Mucosa of stomach (tissue), 1 donor: ENCODE results near the gene ITPR1.

Experiments used
- H3K27me3 ChIP-seq: one replicate; pipeline ENCODE4 v1.7.0; 2013; ENCODE audit warnings: mild to moderate bottlenecking, low read length; ENCODE audit not compliant: control insufficient read depth, insufficient read depth
- H3K36me3 ChIP-seq: one replicate; pipeline ENCODE4 v1.7.0; 2013; ENCODE audit warnings: low read length; ENCODE audit not compliant: control insufficient read depth, insufficient read depth
- H3K4me1 ChIP-seq: one replicate; pipeline ENCODE4 v1.7.0; 2013; ENCODE audit warnings: mild to moderate bottlenecking, low read length; ENCODE audit not compliant: control insufficient read depth, insufficient read depth
- H3K4me3 ChIP-seq: one replicate; pipeline ENCODE4 v1.7.0; 2013; ENCODE audit warnings: low read length
- H3K9ac ChIP-seq: one replicate; pipeline ENCODE4 v1.7.0; 2013; ENCODE audit warnings: mild to moderate bottlenecking, low read length, moderate library complexity
- H3K9me3 ChIP-seq: one replicate; pipeline ENCODE4 v1.7.0; 2013; ENCODE audit warnings: mild to moderate bottlenecking, low read length, moderate library complexity; ENCODE audit not compliant: control insufficient read depth
- donor health status: Pancreatic carcinoma.

The ITPR1 gene

DNA sequence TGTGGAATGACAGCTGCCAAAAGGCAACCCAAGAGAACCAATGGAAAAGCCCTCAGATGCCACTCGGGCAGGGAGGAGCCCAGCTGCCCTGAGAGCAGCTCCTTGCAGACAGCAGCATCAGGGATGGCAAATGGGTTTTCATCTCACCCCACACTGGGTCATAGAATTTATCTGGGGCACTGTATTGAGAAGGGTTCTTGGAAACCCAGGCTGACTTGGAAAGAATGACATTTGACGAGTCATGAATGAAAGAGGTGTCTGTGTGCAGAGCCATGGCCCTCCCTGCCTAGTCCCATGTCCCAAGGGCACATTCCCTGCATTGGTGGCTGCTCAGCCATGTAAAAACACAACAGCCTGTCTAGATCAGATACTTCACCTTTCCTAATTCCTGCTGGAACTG lies 328.2 kb downstream of the ITPR1 start:
- Histone ChIP-seq H3K4me1 (peaks cover 21% of the 10 kb centered on the region), H3K9ac (no peak overlapping the region), H3K4me3 (no peak overlapping the region), H3K27me3 (no peaks in the 10 kb centered on the region), H3K9me3 (no peaks in the 10 kb centered on the region), H3K36me3 (no peaks in the 10 kb centered on the region)

- Histone ChIP-seq H3K4me1 (peaks cover 27% of the 10 kb centered on the region), H3K9ac (no peak overlapping the region), H3K9me3 (no peaks in the 10 kb centered on the region), H3K4me3 (no peak overlapping the region), H3K27me3 (no peaks in the 10 kb centered on the region), H3K36me3 (no peaks in the 10 kb centered on the region)
Measured at GRCh38 chr3:4821975-4822374, 328.8 kb downstream of the ITPR1 start.

GRCh38 chr3:4822568-4822967 lies 329.4 kb downstream of the ITPR1 start:
- no peaks in the 10 kb centered on the region for H3K27me3 ChIP-seq
- no peak overlapping the region for H3K9ac ChIP-seq
- H3K36me3 ChIP-seq: no peaks in the 10 kb centered on the region
- no peaks in the 10 kb centered on the region for H3K9me3 ChIP-seq
- peaks cover 33% of the 10 kb centered on the region for H3K4me1 ChIP-seq
- H3K4me3 ChIP-seq: no peak overlapping the region

- H3K36me3 ChIP-seq: no peaks in the 10 kb centered on the region
- no peaks in the 10 kb centered on the region for H3K27me3 ChIP-seq
- no peak overlapping the region for H3K4me3 ChIP-seq
- H3K9ac ChIP-seq: no peak overlapping the region
- peaks cover 41% of the 10 kb centered on the region for H3K4me1 ChIP-seq
- no peaks in the 10 kb centered on the region for H3K9me3 ChIP-seq
Measured at GRCh38 chr3:4823385-4823784, 330.2 kb downstream of the ITPR1 start.

DNA sequence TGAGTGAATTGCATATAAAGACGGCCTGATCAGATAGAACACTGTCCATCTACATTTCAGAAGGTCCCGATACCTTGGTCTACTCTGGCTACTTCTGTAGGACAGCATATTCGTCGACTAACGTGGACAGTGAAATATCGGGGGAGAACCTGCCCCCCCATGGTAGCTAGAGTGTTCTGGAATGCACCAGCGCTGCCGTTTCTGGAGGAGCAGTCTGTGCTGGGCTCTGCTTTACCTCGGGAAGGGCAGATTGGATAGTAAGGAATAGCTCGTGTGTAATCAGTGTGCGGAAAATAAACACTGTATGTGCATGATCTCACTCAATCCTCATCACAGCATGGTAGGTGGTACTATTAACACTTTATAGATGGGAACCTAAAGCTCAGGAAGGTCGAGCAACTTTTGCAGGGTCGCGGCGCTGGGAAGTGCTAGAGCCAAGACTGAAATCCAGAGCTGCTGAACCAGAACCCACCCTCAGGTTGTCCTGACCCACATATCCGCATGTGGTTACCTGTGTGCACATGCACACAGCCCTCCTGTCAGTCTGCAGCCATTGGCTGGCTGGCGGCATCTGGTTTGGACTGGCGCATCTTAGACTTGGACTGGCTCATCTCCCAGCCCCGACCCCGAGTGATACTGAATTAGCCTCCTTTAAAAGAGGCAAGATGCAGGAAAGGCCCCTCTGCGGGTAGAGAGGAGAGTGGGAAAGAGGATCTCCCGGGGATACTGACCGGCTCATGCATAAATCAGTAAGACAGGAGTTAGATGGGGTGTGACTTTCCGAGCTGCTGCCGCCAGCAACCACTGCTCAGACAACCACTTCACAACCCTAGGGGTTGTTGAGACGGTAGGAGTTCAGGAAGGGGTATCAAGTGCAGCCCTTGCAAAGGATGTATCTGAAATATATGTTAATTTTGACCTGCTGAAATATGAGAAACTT lies 331.1 kb downstream of the ITPR1 start:
- H3K4me3 ChIP-seq: no peak overlapping the region
- H3K9me3 ChIP-seq: no peaks in the 10 kb centered on the region
- no peaks in the 10 kb centered on the region for H3K27me3 ChIP-seq
- no peak overlapping the region for H3K9ac ChIP-seq
- H3K4me1 ChIP-seq: peaks cover 49% of the 10 kb centered on the region
- H3K36me3 ChIP-seq: no peaks in the 10 kb centered on the region

DNA sequence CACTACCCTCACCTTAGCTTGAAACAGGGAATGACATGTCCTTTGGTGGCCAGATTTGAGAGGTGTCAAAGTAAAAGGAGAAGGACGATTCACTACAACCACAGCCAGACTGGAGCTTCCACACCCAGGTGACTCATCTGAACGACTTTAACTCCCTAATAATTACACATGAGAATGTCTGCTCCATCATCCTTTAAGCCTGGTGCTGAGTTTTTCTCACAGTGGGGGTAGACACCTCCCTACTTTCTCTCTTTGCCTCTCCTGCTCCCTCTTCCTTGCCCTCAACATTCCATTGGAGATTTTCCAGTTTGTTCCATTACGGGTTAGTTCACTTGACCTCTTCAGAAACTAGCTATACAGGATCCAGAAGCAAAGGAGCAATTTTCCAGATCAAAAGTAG lies 331.8 kb downstream of the ITPR1 start:
- no peak overlapping the region for H3K4me3 ChIP-seq
- peaks cover 49% of the 10 kb centered on the region for H3K4me1 ChIP-seq
- no peaks in the 10 kb centered on the region for H3K27me3 ChIP-seq

GRCh38 chr3:4825436-4826236 lies 332.5 kb downstream of the ITPR1 start:
- Histone ChIP-seq H3K36me3 (no peaks in the 10 kb centered on the region), H3K9me3 (no peaks in the 10 kb centered on the region), H3K4me3 (no peak overlapping the region), H3K9ac (peak overlapping the region; percentile 40), H3K4me1 (peaks cover 49% of the 10 kb centered on the region), H3K27me3 (no peaks in the 10 kb centered on the region)

More for the DNA sequence above, 331.8 kb downstream of the ITPR1 start:
- Histone ChIP-seq H3K9ac (peak overlapping the region; percentile 40), H3K36me3 (no peaks in the 10 kb centered on the region), H3K9me3 (no peaks in the 10 kb centered on the region)

DNA sequence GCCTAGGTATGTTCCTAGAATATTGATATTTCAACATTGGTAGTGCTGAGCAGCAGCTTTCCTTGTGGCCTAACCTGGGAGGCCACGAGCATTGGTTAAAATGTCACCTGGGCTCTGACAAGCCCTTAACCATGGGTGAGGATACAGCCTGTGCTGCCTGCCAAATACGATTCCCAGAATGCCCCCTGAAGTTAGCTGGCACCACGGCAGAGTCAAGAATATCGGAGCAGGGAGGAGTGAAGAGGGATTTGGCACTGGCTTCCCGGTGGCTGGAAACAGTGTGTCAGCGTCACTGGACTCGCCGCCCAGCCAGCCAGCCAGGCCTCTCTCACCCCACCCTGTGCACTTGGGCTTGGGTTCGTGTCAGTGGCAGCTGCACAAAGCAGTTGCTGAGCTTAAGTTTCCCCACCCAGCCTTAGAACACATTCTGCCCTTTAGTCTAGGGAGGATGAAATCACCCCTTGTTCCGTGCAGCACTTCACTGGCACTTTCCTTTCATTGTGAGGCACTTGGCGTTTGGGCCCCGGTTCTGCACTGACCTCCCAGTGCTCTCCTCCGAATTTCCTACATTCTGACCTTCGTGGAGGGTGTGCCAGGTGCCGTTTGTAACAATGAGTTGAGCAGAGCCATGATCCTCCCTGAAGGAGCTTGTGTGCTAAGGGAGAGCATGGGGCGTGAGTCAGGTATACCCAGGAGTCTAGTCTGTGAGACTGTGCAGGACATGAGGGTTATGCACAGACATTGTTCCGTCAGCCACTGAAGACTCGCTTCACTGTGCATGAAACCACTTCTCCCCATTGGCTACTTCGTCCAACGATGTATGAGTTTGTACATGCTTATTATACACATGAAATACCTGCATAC lies 333.3 kb downstream of the ITPR1 start:
- H3K36me3 ChIP-seq: no peaks in the 10 kb centered on the region
- H3K9me3 ChIP-seq: no peaks in the 10 kb centered on the region
- H3K27me3 ChIP-seq: no peaks in the 10 kb centered on the region
- no peak overlapping the region for H3K4me3 ChIP-seq
- H3K4me1 ChIP-seq: peaks cover 49% of the 10 kb centered on the region
- peak overlapping the region; percentile 40 for H3K9ac ChIP-seq

GRCh38 chr3:4827767-4828166 lies 334.6 kb downstream of the ITPR1 start:
- Histone ChIP-seq H3K9me3 (no peaks in the 10 kb centered on the region), H3K4me3 (no peak overlapping the region), H3K4me1 (peaks cover 49% of the 10 kb centered on the region), H3K36me3 (no peaks in the 10 kb centered on the region), H3K27me3 (no peaks in the 10 kb centered on the region), H3K9ac (no peak overlapping the region)

DNA sequence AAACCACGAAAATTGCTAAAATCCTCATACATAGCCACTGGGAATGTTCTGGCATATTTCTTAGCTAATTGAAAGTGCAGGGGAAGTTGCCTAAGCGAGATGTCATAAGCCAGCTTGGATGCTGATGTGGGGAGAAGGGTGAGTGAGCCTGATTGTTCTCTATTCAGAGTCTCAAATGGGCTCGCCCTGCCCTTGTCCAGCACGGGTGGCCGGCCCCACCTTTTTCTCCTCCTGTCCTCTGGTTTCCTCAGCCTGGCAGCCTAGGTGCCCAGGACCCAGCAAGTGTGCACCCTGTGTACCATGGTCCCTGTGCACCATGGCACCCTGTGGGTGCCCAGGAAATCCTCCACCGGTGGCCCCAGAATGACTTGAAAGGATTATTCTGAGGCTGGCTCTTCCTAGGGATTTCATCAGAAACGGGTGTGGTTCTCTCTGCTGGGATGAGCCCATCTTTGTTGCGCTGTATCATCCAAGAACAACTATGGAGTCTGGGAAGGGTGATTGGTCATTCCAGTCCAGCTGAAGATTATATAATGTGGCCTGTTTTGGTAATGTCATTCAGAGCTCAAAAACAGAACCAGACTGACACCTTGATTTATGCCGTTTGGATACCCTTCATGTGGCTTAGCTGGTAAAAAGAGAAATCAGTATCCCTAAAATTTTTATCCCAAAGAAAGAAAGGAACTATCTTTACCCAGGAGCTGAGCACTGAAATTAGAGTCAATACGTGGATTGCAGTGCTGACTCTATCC lies 335.3 kb downstream of the ITPR1 start:
- Histone ChIP-seq H3K4me1 (peaks cover 49% of the 10 kb centered on the region), H3K4me3 (no peak overlapping the region), H3K27me3 (no peaks in the 10 kb centered on the region), H3K9ac (no peak overlapping the region), H3K36me3 (no peaks in the 10 kb centered on the region), H3K9me3 (no peaks in the 10 kb centered on the region)

DNA sequence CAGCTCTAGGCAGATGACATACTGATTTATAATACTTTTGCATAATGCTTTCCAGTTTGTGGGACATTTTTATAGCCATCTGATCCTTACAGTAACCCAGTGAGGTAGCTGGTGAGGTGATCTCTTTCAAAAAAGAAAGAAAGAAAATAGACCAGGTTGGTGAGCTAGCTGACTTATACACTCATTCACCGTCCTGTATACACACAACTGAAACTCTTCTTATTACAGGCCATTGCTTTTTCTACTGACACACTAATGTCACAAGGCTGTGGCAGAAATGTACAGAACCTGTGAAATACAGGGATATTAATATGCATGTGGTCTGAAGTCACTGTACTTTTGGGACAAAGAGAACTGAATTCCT lies 335.9 kb downstream of the ITPR1 start:
- Histone ChIP-seq H3K27me3 (no peaks in the 10 kb centered on the region), H3K9ac (no peak overlapping the region), H3K9me3 (no peaks in the 10 kb centered on the region), H3K36me3 (no peaks in the 10 kb centered on the region), H3K4me1 (peaks cover 49% of the 10 kb centered on the region), H3K4me3 (no peak overlapping the region)
